Measurements from ENCODE around the gene NTRK2. TPM values are rescaled to one million over a fixed set of nuclear protein-coding genes. Genes with fewer than 3 reads are reported as not detected.

Gene NTRK2
- total RNA-seq, 1 donor from 2014 or later = 9.8 TPM

DNA sequence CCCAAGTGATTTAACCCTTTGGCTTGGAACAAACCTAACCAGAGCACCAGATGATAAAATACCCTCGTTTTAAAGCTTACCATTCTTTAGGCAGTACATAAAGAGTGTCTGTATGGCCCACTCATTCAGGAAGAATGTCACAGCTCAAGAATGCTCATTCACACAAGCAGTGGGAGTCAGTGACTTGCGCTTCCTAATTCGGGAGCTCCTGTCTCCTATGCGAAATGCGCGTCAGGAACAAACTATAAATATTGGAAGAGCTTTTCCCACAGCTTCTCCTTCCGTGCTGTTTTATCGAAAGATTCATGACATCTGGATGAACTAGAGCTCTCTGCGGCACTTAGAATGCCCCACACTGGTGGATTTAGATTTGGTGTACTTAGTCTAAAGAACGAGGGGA lies 66.6 kb downstream of the NTRK2 start:
- DNase-seq (ENCODE audit: low read depth) = no peak

DNA sequence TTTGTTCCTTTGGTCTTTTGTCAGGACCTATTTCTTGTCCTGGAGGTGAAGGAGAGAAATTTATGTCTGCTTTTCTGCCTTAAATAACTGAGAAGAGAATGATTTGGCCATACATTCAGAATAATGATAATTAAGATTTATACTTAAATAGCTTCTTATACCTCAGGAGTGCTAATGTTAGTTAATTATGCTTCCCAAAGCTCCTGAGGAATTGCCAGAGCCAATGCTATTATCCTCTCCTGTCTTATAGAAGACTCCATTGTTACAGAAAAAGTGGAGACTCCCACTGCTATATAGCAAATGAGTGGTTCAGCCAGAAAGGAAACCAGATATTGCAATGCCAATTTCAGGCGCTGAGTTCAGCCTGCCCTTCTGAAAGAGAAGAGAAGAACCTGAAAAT lies 67.0 kb downstream of the NTRK2 start:
- DNase-seq (ENCODE audit: low read depth) = no peak

DNA sequence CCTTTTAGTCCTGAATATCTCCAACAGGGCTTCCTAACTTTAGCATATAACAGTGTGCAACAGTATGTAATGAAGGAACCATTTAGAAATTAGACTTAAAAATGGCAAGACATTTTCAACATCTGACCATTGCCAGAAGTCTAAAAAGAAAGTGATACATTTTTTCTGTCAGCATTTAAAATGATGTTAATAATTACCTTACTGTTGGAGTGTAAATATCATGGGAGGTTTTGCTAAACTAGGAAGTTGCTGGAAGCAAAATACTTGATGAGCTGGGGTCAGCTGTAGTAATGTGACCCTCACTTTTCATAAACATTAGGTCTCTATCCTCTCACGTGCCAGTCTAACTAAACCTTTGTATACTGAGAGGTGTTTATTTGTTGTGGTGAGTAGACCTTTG lies 68.8 kb downstream of the NTRK2 start:
- DNase-seq (ENCODE audit: low read depth) = peak; percentile 27

DNA sequence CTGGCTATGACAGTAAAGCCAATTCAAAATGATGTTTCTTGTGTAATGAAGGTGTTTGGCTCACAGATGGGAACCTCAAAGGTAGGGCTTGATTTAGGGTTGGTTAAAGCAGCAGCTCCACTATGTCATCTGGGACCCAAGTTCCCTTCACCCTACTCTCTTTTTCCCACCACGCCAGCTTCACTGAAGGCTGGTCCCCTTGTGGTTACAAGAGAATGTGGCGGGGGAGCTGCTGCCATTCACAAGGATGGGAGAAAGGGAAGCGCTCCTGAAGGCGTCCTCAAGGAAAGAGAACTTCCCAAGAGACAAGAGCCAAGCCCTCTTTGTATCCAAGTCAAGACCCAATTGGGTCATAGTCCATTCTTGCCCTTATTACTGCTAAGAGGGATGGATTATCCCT lies 72.7 kb downstream of the NTRK2 start:
- no peak for DNase-seq (ENCODE audit: low read depth)

DNA sequence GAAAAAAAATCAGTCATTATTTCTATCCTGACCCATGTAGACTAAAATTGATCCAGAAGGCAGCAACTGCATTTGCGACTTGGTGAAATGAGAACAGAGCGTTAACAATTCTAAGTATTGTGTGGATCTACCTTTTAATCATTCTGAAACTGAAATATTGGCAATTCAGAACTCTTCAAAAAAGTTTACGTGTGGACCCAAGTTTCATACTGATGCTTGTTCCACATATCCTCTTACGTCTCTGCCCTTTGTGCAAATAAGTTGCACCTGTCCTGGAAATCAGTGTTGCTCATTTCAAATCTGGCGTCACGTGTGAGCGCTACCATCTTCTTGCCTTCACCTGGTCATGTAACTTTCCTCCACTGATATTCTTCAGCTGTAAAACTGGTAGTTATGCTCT lies 74.7 kb downstream of the NTRK2 start:
- DNase-seq (ENCODE audit: low read depth) = no peak

DNA sequence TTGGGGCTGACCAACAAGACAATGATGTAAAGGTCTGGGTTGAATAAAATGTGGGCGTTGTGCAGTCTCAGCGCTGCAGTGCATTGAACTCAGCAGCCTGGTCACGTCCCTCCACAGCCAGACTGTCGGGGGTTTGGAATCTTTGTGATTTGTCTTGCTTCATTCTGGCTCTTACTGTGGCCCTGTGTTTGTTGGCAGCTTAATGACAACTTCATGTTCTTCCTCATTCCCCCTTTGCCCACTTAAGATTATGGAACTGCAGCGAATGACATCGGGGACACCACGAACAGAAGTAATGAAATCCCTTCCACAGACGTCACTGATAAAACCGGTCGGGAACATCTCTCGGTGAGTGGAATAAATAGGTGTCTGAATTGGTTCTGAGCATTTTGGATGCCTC lies 75.2 kb downstream of the NTRK2 start:
- DNase-seq (ENCODE audit: low read depth) = no peak

DNA sequence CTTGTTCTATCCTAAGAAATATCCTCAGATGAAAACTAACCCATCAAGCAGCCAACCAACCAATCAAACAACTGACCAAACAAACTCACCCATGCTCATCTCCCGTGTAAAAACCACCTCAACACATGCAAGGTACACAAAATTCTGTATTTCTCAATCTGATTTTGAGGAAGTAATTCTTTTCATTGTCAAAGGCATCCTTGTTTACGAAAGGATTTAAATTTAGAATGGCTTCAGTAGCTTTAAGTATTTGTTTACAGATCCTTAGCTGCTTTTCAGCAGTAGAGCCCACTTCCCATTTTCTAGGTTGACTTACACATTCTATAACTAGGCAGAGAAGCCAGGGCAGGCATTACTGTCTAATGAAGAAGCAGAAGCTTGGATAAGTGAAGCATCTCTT lies 78.6 kb downstream of the NTRK2 start:
- DNase-seq (ENCODE audit: low read depth) = no peak

DNA sequence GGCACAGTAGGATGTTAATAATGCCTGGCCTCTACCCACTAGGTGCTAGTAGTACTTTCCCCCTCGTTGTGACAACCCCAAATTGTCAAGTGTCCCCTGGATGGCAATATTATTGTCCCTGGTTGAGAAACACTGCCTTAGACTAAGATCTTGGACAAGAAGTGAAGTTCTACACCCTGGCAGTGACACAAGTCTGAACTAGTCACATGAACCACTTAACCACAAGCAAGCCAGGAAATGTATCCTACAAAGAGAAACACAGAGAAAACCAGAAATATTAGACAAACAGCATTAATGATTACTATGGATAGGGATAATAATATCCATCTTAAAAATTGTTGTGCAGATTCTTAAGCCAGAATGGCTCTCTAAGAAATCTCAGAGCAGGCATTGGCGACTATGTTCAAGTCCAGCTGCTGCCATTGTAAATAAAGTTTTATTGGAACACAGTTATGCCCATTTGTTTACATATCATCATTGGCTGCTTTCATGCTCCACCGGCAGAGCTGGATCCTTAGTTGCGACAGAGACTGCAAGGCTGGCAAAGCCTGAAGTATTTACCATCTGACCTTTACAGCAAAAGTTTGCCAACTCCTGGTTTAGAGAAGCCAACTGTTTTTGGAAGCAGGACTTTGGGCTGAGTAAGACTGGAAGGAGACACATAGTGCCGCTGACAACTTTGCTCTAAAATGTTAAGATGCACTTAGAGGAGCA lies 80.8 kb downstream of the NTRK2 start:
- DNase-seq (ENCODE audit: low read depth) = peak; percentile 45

DNA sequence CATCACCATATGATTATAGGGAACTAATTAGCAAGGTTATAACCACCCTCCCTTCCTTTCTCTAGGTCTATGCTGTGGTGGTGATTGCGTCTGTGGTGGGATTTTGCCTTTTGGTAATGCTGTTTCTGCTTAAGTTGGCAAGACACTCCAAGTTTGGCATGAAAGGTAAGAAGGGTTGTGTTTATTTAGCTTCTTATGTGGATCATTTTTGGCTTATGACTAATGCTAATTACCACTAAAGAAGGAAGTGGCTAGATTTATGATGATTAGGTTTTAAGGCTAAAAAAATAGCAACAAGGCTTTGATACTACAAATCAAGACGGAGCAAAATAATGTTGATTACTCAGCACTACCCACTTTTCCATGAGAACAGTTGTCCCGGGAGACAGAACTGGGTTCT lies 82.4 kb downstream of the NTRK2 start:
- DNase-seq (ENCODE audit: low read depth) = peak; percentile 77

DNA sequence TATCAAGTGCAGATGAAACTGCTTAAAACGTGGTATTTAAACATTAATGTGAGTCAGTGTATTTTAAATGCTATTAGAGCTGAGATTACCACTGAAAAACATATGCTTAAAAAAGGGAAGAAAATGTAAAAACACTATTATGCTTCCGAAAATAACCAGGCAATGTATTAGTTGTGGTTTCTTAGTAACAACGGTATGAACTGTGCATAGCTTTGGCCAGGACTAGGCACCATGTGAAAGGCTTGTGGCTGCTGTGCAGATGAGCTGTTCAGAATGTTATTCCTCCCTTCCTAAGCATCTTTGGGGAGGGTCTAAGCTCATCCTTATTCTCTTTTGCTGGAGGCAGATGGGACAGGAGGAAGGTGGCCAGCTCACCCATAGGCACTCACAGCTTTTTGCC lies 84.9 kb downstream of the NTRK2 start:
- DNase-seq (ENCODE audit: low read depth) = no peak

DNA sequence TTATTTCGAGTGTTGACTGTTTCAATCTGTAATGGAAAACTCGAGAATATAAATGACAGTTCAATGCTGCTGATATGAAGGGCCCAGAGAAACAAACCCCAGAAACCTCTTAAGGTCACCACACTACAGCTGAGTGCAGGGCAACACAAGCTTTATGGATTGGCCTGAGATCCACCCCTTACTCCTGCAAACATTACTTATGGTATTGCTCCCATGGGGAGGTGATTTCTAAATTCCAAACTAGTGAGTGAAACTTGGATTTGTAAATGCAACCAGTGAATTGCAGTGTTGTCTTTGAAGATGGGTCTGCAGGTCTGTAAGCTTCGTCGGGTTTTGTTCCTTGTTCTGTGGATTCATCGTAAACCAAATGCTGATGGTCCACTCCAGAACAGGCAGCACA lies 85.4 kb downstream of the NTRK2 start:
- no peak for DNase-seq (ENCODE audit: low read depth)

DNA sequence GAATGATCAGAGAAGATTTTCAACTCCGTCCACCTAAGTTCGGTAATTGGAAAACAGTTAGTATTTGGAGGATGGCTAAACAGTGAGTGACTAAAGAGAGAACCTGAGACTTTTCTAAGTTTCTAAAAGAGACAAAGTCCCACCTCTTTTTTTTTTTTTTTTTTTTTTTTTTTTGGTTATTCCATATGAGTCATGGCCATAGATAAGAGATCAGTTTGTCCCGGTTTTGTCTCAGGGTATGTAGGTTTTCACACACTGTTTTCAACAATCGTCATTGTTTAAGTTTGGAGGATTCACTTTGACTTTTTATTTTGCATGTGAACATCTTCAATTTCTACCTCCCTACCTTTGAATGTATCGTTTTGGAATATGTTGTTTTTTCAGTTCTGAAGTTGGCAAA lies 85.9 kb downstream of the NTRK2 start:
- DNase-seq (ENCODE audit: low read depth) = no peak

DNA sequence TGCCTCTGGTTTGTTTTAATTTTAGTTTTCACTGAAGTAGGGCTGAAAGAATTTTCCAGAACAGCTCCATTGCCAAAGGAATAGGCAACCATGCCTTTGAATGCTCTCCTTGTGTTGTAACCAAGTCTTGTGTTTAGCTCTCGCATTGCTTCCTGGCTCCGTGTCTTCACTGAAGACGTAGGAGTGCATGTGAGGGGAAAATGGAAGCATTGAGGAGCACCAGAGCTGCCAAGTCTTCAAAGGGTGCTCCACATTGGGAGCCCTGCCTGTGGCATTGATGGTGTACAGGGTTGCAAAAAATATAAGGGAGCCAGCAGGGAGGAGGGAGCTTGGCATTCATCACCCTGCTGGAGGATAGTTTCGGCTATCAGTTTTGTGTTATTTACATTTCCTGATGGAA lies 86.6 kb downstream of the NTRK2 start:
- DNase-seq (ENCODE audit: low read depth) = no peak

DNA sequence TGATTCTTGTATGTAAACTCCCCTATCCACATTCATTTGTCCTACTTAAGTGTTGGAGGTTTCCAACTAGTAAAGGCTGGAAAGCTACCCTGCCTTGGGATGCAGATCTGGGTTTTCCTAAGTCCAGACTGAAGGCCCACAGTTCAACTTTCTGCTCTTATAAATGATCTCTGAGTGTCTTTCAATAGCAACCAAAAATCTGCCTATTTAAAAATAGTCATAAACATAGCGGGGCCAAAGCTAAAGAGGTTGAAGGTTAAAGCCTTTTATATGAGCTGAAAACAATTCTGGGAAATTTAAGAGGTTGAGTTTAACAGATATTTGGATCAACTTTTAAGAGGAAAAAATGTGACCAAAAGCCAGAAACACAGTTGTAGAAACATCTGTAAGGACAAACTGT lies 87.2 kb downstream of the NTRK2 start:
- DNase-seq (ENCODE audit: low read depth) = no peak

DNA sequence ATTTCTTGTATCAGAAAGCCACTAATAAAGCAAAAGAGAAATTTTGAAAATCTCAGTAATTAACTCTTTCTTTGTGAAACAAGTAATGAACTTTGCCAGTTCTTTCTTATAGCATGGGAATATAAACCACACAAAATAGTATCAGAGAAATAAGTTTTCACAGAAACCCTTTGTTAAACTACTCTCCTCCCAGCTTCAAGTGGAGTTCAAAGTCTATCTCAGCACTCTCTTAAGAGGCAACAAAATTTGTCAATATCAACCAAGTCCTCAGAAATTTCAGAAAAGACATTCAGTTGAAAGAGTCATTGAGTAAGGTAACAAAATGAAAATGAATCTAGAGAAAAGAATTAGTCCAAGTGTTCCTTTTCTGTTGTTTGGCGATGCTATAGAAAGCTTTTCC lies 89.3 kb downstream of the NTRK2 start:
- no peak for DNase-seq (ENCODE audit: low read depth)

DNA sequence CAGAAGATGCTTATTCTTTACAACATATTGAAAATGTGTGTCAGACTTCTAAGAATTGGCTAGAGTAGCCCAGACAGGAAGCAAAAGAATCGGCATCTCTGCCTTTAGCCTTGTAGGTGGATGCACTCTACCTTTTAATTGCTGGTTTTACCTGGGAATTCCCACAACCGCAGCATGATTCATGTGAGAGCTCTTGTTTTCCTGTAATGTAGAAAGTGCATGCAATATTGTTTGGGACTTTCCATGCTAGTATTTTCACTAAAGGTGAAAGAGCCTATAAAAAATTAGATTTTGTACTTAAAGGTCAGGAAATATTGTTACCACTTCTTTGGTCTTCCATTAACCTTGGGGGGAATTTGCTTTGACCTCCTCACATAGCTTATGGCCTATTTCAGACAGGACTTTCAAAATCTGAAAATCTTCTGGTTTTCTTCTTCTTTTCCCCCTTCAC lies 89.8 kb downstream of the NTRK2 start:
- DNase-seq (ENCODE audit: low read depth) = peak; percentile 89

DNA sequence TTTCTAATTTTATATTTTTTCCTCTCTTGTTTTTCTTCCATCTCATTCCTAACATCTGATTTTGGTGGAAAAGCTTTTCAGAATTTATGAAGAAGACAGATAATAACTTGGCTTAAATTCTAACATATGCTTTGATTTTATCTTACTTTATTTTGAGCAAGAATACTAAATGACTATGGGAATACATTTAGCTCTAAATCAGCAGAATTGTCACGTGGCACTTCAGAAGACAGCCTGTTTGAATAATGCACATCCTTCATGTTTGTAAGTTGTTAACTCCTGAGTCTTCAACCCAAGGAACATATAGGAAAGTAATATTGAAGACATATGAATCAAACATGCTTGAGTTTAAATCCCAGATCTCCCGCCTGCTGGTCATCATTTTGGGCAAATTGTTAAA lies 90.3 kb downstream of the NTRK2 start:
- no peak for DNase-seq (ENCODE audit: low read depth)

DNA sequence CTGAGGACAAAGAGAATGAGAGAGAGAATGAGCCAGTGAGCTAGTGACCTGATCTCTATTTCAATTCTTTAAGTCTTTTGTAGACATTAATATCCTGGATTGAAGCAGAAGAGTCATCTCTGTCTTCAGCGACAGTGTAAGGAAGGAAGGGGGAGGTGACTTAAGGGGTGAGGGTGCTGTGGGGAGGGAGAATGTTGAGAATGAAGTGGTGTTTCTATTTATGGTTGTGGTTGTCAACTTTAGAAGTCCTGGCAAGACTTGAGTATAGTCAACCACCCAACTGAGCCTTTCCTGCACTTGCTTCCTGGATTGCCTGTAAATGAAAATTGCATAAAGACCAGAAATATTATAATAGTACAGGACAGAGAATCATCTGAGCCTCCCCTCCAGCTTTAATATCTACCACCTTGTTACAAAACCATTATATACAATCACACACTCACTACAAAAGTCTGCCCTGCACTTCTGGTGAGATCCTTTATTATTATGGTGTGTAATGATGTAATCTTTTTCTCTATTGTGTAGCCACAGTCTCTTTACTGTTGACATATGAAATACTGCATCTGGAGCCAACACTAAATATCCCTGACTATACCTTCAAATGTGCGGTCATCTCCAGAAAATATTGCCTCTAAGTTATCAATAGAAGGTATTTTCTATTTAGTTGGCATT lies 91.7 kb downstream of the NTRK2 start:
- DNase-seq (ENCODE audit: low read depth) = no peak

DNA sequence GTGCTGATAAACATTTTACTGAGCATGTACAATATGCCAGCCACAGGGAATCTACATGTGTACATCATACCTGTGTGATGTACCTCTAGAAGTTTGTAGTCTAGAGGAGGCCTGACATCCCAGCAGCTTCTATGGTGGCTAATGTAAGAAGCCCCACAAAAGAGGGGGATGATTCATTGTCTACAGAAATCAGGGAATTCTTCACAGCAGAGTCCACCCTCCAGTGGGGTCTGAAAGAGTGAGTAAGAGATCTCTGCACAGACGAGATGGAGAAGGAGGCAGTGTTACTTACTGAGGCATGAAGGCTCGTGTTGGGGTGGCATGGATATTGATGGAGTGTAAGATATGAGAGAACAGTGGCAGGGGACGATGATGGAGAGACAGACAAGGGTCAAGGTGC lies 103.0 kb downstream of the NTRK2 start:
- DNase-seq (ENCODE audit: low read depth) = peak; percentile 5

DNA sequence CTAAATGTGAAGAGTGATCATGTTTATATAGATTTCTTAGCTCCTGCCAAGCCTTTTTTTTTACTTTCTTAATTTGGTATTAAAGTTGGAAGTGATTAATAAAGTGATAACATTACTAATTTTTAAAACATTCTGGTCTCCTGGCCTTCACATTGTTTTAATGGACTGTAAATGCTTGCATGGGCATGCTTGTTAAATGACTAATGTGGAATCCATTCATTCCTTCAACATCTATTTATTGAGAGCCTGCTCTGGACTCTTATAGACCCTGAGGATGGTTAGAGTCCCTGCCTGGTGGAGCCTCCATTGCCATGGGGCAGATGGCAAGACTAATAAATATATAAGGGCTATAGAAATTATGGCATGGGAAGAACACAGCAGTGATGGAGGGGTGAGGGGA lies 103.5 kb downstream of the NTRK2 start:
- DNase-seq (ENCODE audit: low read depth) = peak; percentile 77

DNA sequence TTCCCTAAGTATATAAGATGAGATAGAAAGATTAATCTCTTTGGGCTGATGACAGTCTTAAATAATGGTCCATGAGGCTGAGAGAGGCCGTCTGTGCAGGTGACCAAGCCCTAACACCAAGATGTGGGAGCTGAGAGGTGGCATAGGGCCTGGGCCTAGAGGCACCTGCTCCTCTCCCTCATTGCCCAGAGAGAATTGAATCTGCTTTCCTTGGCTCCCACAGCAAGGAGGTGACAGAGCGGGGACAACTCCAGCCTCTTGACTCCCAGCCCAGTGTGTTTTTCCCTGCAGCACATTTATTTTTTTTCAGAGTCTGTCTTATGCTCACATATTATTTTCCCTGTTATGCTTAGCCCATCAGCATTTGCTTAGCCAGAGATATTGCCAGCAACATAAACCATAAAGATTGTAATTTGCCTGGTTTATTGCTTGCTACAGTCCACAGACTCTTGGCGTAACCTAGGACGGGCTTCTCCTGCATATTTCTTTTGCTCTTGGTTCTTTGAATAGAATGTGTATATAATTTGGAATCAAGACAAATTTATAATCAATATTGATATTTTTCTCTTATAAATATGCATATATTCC lies 105.6 kb downstream of the NTRK2 start:
- DNase-seq (ENCODE audit: low read depth) = no peak

DNA sequence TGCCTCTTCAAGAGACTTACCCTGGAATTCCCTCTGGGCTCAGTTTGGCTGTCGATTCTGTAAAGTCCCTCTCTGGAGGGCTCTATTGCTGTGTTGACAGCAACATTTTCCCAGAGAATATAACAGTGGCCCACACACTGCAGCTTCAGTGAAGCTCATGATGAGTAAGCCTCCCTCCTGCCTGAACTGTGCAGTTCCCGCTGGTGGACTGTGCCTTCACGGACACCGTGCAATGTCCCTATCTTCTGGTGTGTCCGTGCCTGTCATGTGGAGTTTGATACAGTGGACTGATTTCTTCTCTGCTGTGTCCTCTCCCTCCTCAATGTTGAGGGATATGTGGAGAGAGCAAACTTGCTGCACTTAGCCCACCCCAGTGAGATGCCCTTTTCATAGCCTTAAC lies 109.0 kb downstream of the NTRK2 start:
- no peak for DNase-seq (ENCODE audit: low read depth)

DNA sequence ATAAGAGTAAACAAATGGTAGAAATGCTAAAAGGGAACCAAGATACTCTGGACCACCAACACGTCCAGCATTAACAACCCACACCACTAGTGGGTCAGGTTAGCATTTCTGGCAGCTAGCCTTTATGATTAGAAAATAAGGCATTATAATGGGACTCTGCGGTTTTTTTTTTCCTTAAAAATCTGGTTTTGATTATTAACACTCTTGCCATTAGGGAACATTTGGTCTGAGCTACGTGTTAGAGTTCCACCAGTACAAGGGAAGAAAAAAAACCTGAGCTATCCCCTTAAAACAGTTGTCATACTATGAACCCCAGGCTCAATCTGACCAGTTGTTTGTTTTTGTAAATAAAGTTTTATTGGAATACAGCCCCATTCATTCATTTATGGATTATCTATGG lies 110.4 kb downstream of the NTRK2 start:
- DNase-seq (ENCODE audit: low read depth) = no peak
